ENCODE data around the gene RAB40C. TPM values are rescaled to one million over a fixed set of nuclear protein-coding genes. Genes with fewer than 3 reads are reported as not detected.

The RAB40C gene
- total RNA-seq, 1 donor from 2014 or later: 20.0 TPM

DNA sequence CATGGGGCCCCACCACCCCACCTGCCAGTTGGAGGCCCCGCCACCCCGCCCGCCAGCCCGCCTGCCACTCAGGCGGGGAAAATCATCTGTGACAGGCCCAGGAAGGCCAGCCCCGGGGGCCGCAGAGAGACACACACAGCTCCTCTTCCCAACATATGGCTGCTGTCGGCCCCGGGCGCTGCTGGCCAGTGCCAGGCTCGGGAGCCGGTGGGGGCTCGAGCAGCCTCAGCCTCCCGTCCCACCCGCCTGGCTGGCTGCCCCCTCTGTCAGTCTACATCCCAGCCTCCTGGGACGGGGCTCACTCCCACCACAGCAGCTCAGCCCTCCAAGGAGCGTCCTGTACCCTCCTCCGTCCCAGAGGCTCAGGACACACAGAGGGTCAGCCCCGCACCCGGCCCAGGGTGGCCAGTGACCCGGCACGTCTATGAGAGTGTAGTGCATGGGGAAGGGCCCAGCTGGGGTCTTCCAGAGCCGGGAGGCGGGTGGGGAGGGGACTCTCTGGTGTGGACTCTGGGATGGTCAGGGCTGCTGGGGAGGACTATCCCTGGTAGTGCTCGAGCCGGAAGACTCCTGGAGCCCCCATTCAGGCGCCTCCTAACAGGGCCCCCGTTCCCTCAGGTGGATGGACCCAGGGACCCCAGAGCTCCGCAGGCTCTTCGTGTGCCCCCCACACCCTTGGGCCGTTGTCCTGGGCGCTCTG, 33.2 kb upstream of the RAB40C start:
- Mint-ChIP-seq H3K9me3 (ENCODE audit: unreplicated experiment) (no peaks in the 10 kb centered on the region), H3K36me3 (ENCODE audit: unreplicated experiment) (peaks cover 3% of the 10 kb centered on the region), H3K27me3 (ENCODE audit: unreplicated experiment) (peaks cover 2% of the 10 kb centered on the region), H3K27ac (ENCODE audit: unreplicated experiment) (no peak overlapping the region), H3K4me1 (ENCODE audit: unreplicated experiment) (peaks cover 10% of the 10 kb centered on the region), H3K4me3 (ENCODE audit: unreplicated experiment) (no peak overlapping the region)
- TF ChIP-seq, protein P1, sequence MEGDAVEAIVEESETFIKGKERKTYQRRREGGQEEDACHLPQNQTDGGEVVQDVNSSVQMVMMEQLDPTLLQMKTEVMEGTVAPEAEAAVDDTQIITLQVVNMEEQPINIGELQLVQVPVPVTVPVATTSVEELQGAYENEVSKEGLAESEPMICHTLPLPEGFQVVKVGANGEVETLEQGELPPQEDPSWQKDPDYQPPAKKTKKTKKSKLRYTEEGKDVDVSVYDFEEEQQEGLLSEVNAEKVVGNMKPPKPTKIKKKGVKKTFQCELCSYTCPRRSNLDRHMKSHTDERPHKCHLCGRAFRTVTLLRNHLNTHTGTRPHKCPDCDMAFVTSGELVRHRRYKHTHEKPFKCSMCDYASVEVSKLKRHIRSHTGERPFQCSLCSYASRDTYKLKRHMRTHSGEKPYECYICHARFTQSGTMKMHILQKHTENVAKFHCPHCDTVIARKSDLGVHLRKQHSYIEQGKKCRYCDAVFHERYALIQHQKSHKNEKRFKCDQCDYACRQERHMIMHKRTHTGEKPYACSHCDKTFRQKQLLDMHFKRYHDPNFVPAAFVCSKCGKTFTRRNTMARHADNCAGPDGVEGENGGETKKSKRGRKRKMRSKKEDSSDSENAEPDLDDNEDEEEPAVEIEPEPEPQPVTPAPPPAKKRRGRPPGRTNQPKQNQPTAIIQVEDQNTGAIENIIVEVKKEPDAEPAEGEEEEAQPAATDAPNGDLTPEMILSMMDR (IDR thresholded peaks at IDR 0.05): no peak
- no peak for DNase-seq (ENCODE audit: extremely low spot score, unreplicated experiment)

GRCh38 chr16:557463-558297, 32.2 kb upstream of the RAB40C start:
- H3K36me3 Mint-ChIP-seq (ENCODE audit: unreplicated experiment): peaks cover 3% of the 10 kb centered on the region
- TF ChIP-seq, protein P1 (IDR thresholded peaks at IDR 0.05): no peak
- H3K4me3 Mint-ChIP-seq (ENCODE audit: unreplicated experiment): no peak overlapping the region
- no peak overlapping the region for H3K27ac Mint-ChIP-seq (ENCODE audit: unreplicated experiment)
- H3K4me1 Mint-ChIP-seq (ENCODE audit: unreplicated experiment): peaks cover 10% of the 10 kb centered on the region
- no peak for DNase-seq (ENCODE audit: extremely low spot score, unreplicated experiment)
- peaks cover 2% of the 10 kb centered on the region for H3K27me3 Mint-ChIP-seq (ENCODE audit: unreplicated experiment)
- no peaks in the 10 kb centered on the region for H3K9me3 Mint-ChIP-seq (ENCODE audit: unreplicated experiment)

DNA sequence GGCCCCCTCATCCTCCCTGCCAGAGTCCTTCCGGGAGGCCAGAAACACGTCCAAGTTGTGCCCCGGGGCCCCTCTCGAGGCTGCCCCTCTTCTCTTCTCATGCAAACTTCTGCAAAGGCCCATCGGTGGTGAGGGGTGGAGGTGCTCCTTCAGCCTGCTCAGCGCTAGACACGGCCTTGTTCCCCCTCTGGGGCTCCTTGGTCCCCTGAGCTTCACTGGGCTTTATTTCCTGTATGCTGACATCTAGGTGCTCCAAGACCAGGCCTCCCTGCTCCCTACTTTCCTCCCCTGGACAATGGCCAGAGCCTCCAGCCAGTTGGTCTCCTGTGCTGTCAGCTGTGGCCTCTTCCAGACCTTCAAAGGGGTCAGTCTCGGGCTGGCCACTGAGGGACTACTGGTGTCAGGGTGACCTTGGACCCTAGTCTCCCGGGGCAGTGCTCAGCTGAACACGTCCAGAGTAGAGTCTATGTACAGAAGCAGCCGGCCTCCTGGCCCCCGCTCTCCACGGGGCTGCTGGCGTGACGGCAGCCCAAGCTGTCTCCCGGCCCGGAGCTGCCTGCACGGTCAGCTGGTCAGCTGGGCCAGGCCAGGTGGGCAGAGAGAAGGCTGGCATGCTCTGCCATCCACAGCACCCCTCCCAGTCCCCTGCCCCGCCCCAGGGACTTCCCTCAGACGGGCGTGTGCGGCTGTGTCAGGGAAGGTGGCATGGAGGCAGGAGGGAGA, 31.4 kb upstream of the RAB40C start:
- Mint-ChIP-seq H3K4me1 (ENCODE audit: unreplicated experiment) (peaks cover 10% of the 10 kb centered on the region), H3K4me3 (ENCODE audit: unreplicated experiment) (no peak overlapping the region), H3K27me3 (ENCODE audit: unreplicated experiment) (peaks cover 2% of the 10 kb centered on the region)

DNA sequence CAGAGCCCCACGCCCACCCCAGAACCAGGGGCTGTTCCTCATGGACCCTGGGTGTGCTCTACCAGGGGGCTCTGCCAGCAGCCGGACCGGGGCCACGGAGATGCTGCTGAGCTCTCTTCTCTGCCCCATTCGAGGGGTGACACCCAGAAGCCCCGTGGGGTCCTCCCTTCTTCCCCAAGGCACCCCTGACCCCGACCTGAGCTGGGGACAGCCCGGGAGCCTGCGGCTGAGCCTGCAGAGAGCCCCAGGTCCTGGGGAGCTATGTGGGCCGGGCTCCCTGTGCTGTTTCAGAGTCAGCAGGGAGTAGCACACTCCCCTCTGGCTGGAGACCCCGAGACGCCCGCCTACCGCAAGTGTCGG, 30.9 kb upstream of the RAB40C start:
- Mint-ChIP-seq H3K9me3 (ENCODE audit: unreplicated experiment) (no peaks in the 10 kb centered on the region), H3K4me3 (ENCODE audit: unreplicated experiment) (no peak overlapping the region), H3K4me1 (ENCODE audit: unreplicated experiment) (peaks cover 10% of the 10 kb centered on the region), H3K27ac (ENCODE audit: unreplicated experiment) (no peak overlapping the region), H3K27me3 (ENCODE audit: unreplicated experiment) (peaks cover 2% of the 10 kb centered on the region), H3K36me3 (ENCODE audit: unreplicated experiment) (peaks cover 3% of the 10 kb centered on the region)
- TF ChIP-seq, protein P1 (IDR thresholded peaks at IDR 0.05): no peak
- no peak for DNase-seq (ENCODE audit: extremely low spot score, unreplicated experiment)

More for the DNA sequence above, 31.4 kb upstream of the RAB40C start:
- DNase-seq (ENCODE audit: extremely low spot score, unreplicated experiment): no peak
- Mint-ChIP-seq H3K9me3 (ENCODE audit: unreplicated experiment) (no peaks in the 10 kb centered on the region), H3K36me3 (ENCODE audit: unreplicated experiment) (peaks cover 3% of the 10 kb centered on the region), H3K27ac (ENCODE audit: unreplicated experiment) (no peak overlapping the region)
- TF ChIP-seq, protein P1 (IDR thresholded peaks at IDR 0.05): no peak
